Thyroid gland (tissue), 4 donors: ENCODE results near the gene PPDPF. TPM values are rescaled to one million over a fixed set of nuclear protein-coding genes. Genes with fewer than 3 reads are reported as not detected.

ENCODE experiments used
- DNase-seq, 2 donors: peaks; one replicate each; pipeline ENCODE4 v3.0.0-alpha.2; 2019
- H3K27ac ChIP-seq, 3 donors: fragments of 200-600 bp; sonication (generic); 1 replicate in 2 of 3; 2 replicates in 1 of 3; pipeline ENCODE4 v1.5.1; 2016 to 2019; ENCODE audit warnings: mild to moderate bottlenecking in 1 of 3, moderate library complexity in 1 of 3
- H3K27me3 ChIP-seq: fragments of 200-600 bp; sonication (generic); one replicate; pipeline ENCODE4 v1.5.1; 2019
- H3K36me3 ChIP-seq, 2 donors: fragments of 200-600 bp; sonication (generic); one replicate each; pipeline ENCODE4 v1.5.1; 2016 to 2019
- H3K4me1 ChIP-seq, 2 donors: fragments of 200-600 bp; sonication (generic); one replicate each; pipeline ENCODE4 v1.5.1; 2017 to 2019
- H3K4me3 ChIP-seq, 3 donors: fragments of 200-600 bp; sonication (generic); replicated peaks in 1 of 3; 1 replicate in 2 of 3; 2 replicates in 1 of 3; pipeline ENCODE4 v1.5.1; 2016; ENCODE audit warnings: mild to moderate bottlenecking in 1 of 3
- H3K9me3 ChIP-seq: fragments of 200-600 bp; sonication (generic); one replicate; pipeline ENCODE4 v1.5.1; 2017
- POLR2A ChIP-seq, 2 donors: fragments of 450-650 bp; IDR thresholded peaks; one replicate each; pipeline ENCODE4 v1.6.1; 2017; ENCODE audit warnings: antibody characterized with exemption in 2 of 2, mild to moderate bottlenecking in 2 of 2, moderate library complexity in 1 of 2
- WGBS, 2 donors: methylation state at CpG; one replicate each; pipeline ENCODE4 v1.1.5; 2017; 5-methylcytosine and 5-hydroxymethylcytosine counted together
- intact Hi-C: fragments of 100-400 bp; cut with DNase I; formaldehyde crosslinking; loops from one replicate; pipeline ENCODE4 v1.15.1; 2023
- total RNA-seq, 4 donors: library from RNA; depleted of rRNA; stranded (reverse); fragments of >200 nt; gene quantifications; one replicate each; pipeline ENCODE4 v1.2.3, GENCODE V29; 2016
- TF ChIP-seq, protein P1 (sequence below), 6 experiments: fragments of 200-600 bp in 3 of 6; fragments of 450-650 bp in 3 of 6; sonication (generic) in 3 of 6; IDR thresholded peaks; one replicate each; pipeline ENCODE4 v1.5.1; 2016 to 2019; ENCODE audit warnings: antibody characterized with exemption in 6 of 6, mild to moderate bottlenecking in 2 of 6, inconsistent platforms in 1 of 6, moderate library complexity in 1 of 6

Gene PPDPF
- total RNA-seq, 4 donors from 2014 or later: 82.0 to 226 (median 146) TPM

DNA sequence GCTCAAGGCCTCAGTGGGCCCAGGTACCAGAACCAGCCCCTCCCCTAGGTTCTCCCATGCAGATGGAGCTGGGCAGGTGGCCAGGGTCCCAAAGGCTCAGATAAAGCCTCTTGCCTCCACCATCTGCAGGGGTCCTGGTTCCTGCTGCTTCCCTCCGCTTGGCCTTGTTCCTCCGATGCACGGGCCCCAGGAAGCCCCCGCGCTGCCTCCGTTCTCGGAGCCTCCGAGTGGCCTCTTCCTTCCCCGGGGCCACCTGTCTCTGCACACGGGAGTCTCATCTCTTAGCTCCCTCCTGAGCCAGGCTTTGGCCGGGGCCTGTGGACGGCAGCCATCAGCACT is 18.5 kb downstream of the PPDPF start:
- 87 to 96% methylated on average over 11 to 12 of the region's 12 CpGs for WGBS, 2 donors

DNA sequence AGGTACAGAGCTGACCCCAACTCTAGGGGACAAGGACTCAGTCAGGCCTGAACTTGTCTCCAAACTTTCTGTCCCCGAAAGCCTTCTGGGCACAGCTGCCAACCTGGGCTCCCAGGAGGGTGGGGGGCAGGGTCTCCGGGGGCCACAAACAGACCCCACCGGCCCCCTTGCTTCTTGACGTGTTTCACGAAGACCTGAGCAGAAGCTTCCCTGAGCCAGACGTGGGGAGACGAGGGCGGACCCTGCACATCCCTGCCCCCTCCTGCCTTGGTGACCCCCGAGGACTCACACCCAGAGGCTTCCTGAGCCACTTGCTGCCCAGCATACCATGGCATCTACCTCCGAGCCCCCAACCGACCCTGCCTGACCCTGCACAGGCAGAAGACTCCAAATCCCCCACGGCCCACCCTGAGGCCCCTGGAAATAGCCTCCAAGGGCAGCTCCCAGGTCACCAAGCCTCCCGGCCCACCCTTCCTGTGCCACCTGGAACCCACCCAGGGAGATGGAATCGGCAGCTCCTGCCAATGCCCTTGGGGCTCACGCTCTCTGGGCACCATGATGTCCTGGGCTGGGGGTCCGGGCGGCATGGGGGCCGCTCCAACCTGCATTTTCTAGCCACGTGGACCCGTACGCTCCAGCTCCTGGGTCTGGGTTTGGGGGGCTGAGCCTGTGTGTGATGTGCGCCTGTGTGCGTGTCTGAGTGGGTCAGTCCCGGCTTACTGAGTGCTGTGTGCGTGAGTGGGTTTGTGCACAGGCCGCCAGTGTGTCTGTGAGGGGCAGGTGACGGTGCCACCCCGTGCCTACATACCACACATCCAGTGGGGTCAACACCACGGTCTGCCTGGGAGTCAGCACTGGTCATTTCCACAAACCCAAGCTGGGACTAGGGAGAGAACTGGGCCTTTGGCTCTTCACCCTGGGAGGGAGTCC is 19.1 kb downstream of the PPDPF start:
- intact Hi-C loops: loop anchor here (5.0 to 10.0 kb wide), 4 partner anchors 203 to 525 kb away; partner anchors contain the start of genes ABHD16B and TCEA2
- whole genome bisulfite sequencing, 2 donors: 88 to 94% methylated on average over 9 to 24 of the region's 29 CpGs
- TF ChIP-seq, protein P1, sequence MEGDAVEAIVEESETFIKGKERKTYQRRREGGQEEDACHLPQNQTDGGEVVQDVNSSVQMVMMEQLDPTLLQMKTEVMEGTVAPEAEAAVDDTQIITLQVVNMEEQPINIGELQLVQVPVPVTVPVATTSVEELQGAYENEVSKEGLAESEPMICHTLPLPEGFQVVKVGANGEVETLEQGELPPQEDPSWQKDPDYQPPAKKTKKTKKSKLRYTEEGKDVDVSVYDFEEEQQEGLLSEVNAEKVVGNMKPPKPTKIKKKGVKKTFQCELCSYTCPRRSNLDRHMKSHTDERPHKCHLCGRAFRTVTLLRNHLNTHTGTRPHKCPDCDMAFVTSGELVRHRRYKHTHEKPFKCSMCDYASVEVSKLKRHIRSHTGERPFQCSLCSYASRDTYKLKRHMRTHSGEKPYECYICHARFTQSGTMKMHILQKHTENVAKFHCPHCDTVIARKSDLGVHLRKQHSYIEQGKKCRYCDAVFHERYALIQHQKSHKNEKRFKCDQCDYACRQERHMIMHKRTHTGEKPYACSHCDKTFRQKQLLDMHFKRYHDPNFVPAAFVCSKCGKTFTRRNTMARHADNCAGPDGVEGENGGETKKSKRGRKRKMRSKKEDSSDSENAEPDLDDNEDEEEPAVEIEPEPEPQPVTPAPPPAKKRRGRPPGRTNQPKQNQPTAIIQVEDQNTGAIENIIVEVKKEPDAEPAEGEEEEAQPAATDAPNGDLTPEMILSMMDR (IDR thresholded peaks at IDR 0.05): no peak
- no peak for TF ChIP-seq POLR2A (IDR thresholded peaks at IDR 0.05)
- no peaks in the 10 kb centered on the region for H3K27me3 ChIP-seq
- H3K9me3 ChIP-seq: no peaks in the 10 kb centered on the region
- no peak for DNase-seq
- no peak overlapping the region for H3K4me3 ChIP-seq
- H3K4me1 ChIP-seq: peaks cover 11 to 21% of the 10 kb centered on the region in 2 donors
- H3K27ac ChIP-seq: no peak overlapping the region
- no peaks in the 10 kb centered on the region for H3K36me3 ChIP-seq

More for the DNA sequence above, 18.5 kb downstream of the PPDPF start:
- Histone ChIP-seq H3K27ac (peak overlapping the region in 1 of 3 donors; percentile 76), H3K36me3 (no peaks in the 10 kb centered on the region), H3K9me3 (no peaks in the 10 kb centered on the region), H3K4me3 (no peak overlapping the region), H3K4me1 (peaks cover 11 to 21% of the 10 kb centered on the region in 2 donors), H3K27me3 (no peaks in the 10 kb centered on the region)
- TF ChIP-seq, protein P1 (IDR thresholded peaks at IDR 0.05): no peak
- TF ChIP-seq POLR2A (IDR thresholded peaks at IDR 0.05): no peak
- intact Hi-C loops: loop anchor here (5.0 to 10.0 kb wide), 4 partner anchors 203 to 526 kb away; partner anchors contain the start of genes ABHD16B and TCEA2
- DNase-seq: no peak

DNA sequence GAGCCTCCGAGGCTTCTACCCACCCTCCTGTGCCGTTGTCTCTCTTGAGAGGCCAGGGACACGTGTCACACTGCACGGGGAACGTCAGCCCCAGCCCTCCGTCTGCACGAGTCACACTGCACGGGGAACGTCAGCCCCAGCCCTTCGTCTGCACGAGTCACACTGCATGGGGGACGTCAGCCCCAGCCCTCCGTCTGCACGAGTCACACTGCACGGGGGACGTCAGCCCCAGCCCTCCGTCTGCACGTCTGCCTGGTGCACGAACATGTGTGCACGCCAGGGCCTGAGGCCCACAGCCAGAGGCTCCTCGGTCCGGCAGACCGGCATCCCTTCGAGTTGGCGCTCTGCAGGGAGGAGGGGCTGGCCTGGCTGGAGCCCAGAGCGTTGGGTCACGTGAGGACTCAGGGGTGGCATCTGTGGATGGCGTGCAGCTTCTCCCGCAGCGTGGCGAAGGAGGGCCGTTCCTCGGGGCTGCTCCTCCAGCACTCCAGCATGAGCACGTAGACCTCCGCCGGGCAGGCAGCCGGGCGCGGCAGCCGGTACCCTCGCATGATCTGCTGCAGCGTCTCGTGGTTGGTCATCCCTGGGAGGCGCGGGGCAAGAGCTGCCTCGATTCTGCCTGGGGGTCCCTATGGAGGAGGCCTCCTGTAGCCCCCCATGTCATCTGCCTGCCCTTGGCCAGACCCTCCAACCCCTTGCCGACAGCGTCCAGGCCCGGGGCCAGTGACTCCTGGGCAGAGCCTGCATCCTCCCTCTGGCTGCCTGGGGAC is 20.0 kb downstream of the PPDPF start:
- Histone ChIP-seq H3K36me3 (no peaks in the 10 kb centered on the region), H3K4me3 (no peak overlapping the region), H3K4me1 (peaks cover 11 to 21% of the 10 kb centered on the region in 2 donors), H3K27me3 (no peaks in the 10 kb centered on the region), H3K9me3 (no peaks in the 10 kb centered on the region), H3K27ac (no peak overlapping the region)
- intact Hi-C loops: no loop called here
- DNase-seq: peak; percentile 55 to 64
- TF ChIP-seq POLR2A (IDR thresholded peaks at IDR 0.05): no peak
- 41 to 67% methylated on average over 20 to 23 of the region's 49 CpGs for WGBS, 2 donors

DNA sequence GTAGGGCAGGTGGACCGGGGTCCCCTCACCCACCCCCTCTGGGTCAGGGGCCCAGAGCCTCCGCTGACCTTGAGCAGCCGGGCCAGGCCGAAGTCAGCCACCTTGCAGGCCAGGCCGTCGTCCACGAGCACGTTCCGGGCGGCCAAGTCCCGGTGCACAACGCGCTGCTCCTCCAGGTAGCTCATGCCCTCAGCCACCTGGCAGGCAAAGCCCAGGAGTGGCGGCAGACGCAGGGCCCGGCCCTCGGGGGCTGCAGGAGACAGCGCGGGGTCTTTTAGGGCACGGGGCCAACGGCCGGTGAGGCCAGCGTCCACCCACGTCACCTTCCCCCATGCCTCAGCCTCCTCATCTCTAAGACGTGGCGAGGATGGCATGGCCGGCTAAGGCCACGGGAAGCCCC is 20.8 kb downstream of the PPDPF start:
- no peak for TF ChIP-seq POLR2A (IDR thresholded peaks at IDR 0.05)
- TF ChIP-seq, protein P1 (IDR thresholded peaks at IDR 0.05): no peak
- no peak overlapping the region for H3K27ac ChIP-seq
- intact Hi-C loops: no loop called here
- no peak overlapping the region for H3K4me3 ChIP-seq
- WGBS, 2 donors: 89 to 96% methylated on average over 10 to 11 of the region's 28 CpGs
- no peaks in the 10 kb centered on the region for H3K36me3 ChIP-seq
- H3K9me3 ChIP-seq: no peaks in the 10 kb centered on the region
- H3K27me3 ChIP-seq: no peaks in the 10 kb centered on the region
- no peak for DNase-seq
- H3K4me1 ChIP-seq: peaks cover 11 to 21% of the 10 kb centered on the region in 2 donors

DNA sequence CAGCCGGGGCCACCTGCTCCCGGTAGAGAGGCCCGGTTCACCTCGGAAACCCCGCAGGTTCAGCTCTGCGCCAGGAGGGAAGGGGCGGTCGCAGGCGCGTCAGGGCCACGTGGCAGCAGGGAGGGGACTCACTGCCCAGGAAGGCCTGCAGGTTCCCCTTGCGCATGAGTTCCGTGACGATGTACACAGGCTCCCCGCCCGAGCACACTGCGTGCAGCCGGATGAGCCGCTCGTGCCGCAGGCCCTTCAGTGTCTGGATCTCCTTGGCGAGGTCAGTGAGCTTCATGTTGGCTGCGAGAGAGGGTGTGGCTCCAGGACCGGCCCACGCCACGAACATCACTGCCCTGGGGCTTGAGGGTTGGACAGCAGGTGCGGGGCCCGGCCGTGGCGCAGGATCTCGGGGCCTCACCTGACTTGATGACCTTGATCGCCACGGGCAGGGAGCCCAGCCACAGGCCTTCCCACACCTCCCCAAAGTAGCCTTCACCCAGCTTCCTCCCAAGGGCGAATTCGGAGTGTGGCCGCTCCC is 21.5 kb downstream of the PPDPF start:
- TF ChIP-seq, protein P1 (IDR thresholded peaks at IDR 0.05): no peak
- H3K27me3 ChIP-seq: no peaks in the 10 kb centered on the region
- intact Hi-C loops: no loop called here
- WGBS, 2 donors: 85 to 93% methylated on average over 22 to 31 of the region's 36 CpGs
- no peaks in the 10 kb centered on the region for H3K9me3 ChIP-seq
- no peak for DNase-seq
- no peak overlapping the region for H3K4me3 ChIP-seq
- H3K36me3 ChIP-seq: no peaks in the 10 kb centered on the region
- H3K27ac ChIP-seq: no peak overlapping the region
- H3K4me1 ChIP-seq: peaks cover 11 to 21% of the 10 kb centered on the region in 2 donors
